ENCODE measurements around the gene TPRG1L. TPM values are rescaled to one million over a fixed set of nuclear protein-coding genes. Genes with fewer than 3 reads are reported as not detected.

Gene TPRG1L
- total and polyA plus RNA-seq, 2 of the 4 experiments (the other 2 are of a cell fraction), result 25.3 to 39.5 TPM

DNA sequence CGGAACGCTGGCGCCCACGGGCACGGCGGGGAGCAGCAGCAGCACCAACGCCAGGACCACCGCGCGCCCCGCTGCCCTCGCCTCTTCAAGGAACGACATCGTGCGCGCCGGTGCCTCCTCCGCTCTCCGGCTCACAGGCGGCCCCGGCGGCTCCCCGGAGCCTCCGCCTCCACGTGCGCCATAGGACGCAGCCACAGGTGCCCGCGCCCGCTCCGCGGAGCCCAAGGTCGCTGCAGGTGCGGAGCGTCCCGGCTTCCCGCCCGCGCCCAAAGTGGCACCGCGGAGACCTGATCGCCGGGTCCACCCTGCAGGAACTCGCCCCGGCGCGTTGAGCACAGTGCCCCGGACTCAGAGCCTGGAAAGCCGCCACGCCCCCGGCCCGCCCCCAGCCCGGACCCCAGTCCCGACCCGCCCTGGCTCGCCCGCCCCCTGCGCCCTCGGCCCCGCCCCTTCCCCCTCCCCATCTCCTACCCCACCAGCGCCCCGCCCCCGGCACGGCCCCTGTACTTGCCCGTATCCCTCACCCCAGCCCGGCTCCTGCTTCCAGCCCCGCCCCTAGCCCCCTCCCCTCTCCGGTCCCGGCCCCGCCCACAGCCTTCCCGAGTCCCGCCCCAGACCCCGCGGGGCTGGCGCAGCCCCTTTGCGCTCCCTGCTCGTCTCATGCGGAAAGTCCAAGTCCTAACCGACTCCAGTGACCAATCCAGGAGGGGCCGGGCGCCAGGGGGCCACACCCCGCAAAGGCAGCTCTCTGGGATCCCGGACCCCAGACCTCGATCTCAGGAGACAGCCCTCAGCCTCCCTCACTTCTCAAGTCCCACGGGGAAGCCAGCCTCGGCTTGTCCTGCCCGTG is 13.4 kb upstream of the TPRG1L start, which contains the start of gene MEGF6:
MEGF6 (minus strand) TSS at position 339 of the 850 bp plus-strand sequence; CDS start at position 99, 240 bp downstream.
- peak; percentile 8 for DNase-seq
- peak within 1 kb of the TSS; percentile 67 for H2AFZ ChIP-seq (replicated peaks; ENCODE audit: low read length, poor library complexity)
- H3K4me1 ChIP-seq (ENCODE audit: control insufficient read depth, insufficient read depth, low read length), result peaks cover 18% of the 10 kb centered on the region
- ChIA-PET CTCF (no interaction called here), POLR2A (ENCODE audit: unreplicated experiment) (no interaction called here)
- in situ Hi-C loops (cut with MboI; ENCODE audit: low sequenced_read_pairs), result no loop called here
- ATAC-seq (ENCODE audit: low read depth), result peak; percentile 73
- TF ChIP-seq, protein P1, sequence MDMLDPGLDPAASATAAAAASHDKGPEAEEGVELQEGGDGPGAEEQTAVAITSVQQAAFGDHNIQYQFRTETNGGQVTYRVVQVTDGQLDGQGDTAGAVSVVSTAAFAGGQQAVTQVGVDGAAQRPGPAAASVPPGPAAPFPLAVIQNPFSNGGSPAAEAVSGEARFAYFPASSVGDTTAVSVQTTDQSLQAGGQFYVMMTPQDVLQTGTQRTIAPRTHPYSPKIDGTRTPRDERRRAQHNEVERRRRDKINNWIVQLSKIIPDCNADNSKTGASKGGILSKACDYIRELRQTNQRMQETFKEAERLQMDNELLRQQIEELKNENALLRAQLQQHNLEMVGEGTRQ (IDR thresholded peaks at IDR 0.05; ENCODE audit: low read depth, low read length), result no peak
- no peaks in the 10 kb centered on the region for H4K20me1 ChIP-seq (ENCODE audit: insufficient read depth, low read length)
- no peak within 1 kb of the TSS for H3K56ac ChIP-seq (ENCODE audit: extremely low read depth, insufficient read depth, low read length)
- no peak within 1 kb of the TSS for H3K9ac ChIP-seq (ENCODE audit: low read depth, low read length)
- H3K27me3 ChIP-seq (ENCODE audit: control insufficient read depth, insufficient read depth, low read length), result peaks cover 29% of the 10 kb centered on the region; the same call in 1 of the 2 replicates
- H3K4me3 ChIP-seq (ENCODE audit: insufficient read depth, low read depth, low read length), result peak within 1 kb of the TSS; percentile 23
- no peak within 1 kb of the TSS for H2BK120ac ChIP-seq (ENCODE audit: low read depth, low read length)
- H3K14ac ChIP-seq (replicated peaks; ENCODE audit: low read depth, low read length), result no peak within 1 kb of the TSS
- no peak within 1 kb of the TSS for H2BK5ac ChIP-seq (ENCODE audit: low read depth, low read length, poor library complexity, severe bottlenecking)
- H4K91ac ChIP-seq (ENCODE audit: insufficient read depth, low read depth, low read length), result no peak within 1 kb of the TSS
- no peak within 1 kb of the TSS for H2AK5ac ChIP-seq (ENCODE audit: low read depth, low read length)
- H3K18ac ChIP-seq (ENCODE audit: low read depth, low read length), result no peak within 1 kb of the TSS
- H3K27ac ChIP-seq (ENCODE audit: insufficient read depth, low read length), result no peak within 1 kb of the TSS
- no peak within 1 kb of the TSS for H3K4ac ChIP-seq (ENCODE audit: low read depth, low read length)
- no peak within 1 kb of the TSS for H3K23ac ChIP-seq (ENCODE audit: low read depth, low read length)
- H4K5ac ChIP-seq (ENCODE audit: low read depth, low read length), result no peak within 1 kb of the TSS
- H3K9me3 ChIP-seq (ENCODE audit: control insufficient read depth, insufficient read depth, low read length), result no peaks in the 10 kb centered on the region
- dilution Hi-C loops (cut with HindIII; ENCODE audit: low sequenced_read_pairs, unreplicated experiment), result no loop called here
- no peaks in the 10 kb centered on the region for H3K79me1 ChIP-seq (ENCODE audit: low read depth in 1 of 2, low read length in 2 of 2)
- BruUV-seq (replicated peaks), result no TSS peak
- no peak within 1 kb of the TSS for H2BK15ac ChIP-seq (ENCODE audit: low read depth, low read length)
- H2BK20ac ChIP-seq (ENCODE audit: low read depth, low read length), result no peak within 1 kb of the TSS
- peak within 1 kb of the TSS; percentile 19 for H2AK9ac ChIP-seq (replicated peaks; ENCODE audit: low read depth, low read length, poor library complexity)
- no peaks in the 10 kb centered on the region for H3K9me1 ChIP-seq (ENCODE audit: insufficient read depth, low read length)
- H3K4me2 ChIP-seq (ENCODE audit: low read depth, low read length), result peak within 1 kb of the TSS; percentile 48
- no peak within 1 kb of the TSS for H4K8ac ChIP-seq (ENCODE audit: low read depth in 2 of 2, low read length in 2 of 2)
- no peaks in the 10 kb centered on the region for H3K36me3 ChIP-seq (ENCODE audit: control insufficient read depth, insufficient read depth, low read length)
- WGBS, 2 experiments (ENCODE audit: extremely low coverage in 2 of 2, insufficient read length in 1 of 2), result 6% methylated on average over 10 of the region's 87 CpGs; no CpG with 5 or more reads in 1 of the 2 experiments
- intact Hi-C loops (cut with micrococcal nuclease), result no loop called here

Data from IMR-90 (cell line).